KMS-11 (cell line): ENCODE data around the gene ZIK1.
A peak's percentile ranks its signal among the peaks of the same experiment; 100 is the strongest.

Experiments
- H2AFZ ChIP-seq: fragments of 200-600 bp; sonication (generic); 2 replicates; pipeline ENCODE4 v1.6.1; 2016; ENCODE audit warnings: antibody characterized with exemption, mixed run types, low read depth
- H3K27ac ChIP-seq: fragments of 200-600 bp; sonication (generic); 2 replicates; pipeline ENCODE4 v1.6.1; 2016; ENCODE audit warnings: mild to moderate bottlenecking, mixed run types
- H3K27me3 ChIP-seq: fragments of 200-600 bp; sonication (generic); 2 replicates; pipeline ENCODE4 v1.6.1; 2017; ENCODE audit warnings: mild to moderate bottlenecking, low read depth, mixed run types, moderate library complexity; ENCODE audit not compliant: insufficient read depth
- H3K36me3 ChIP-seq: fragments of 200-600 bp; sonication (generic); 2 replicates; pipeline ENCODE4 v1.6.1; 2017; ENCODE audit warnings: mild to moderate bottlenecking, mixed run types; ENCODE audit not compliant: insufficient read depth
- H3K4me1 ChIP-seq: fragments of 200-600 bp; sonication (generic); 2 replicates; pipeline ENCODE4 v1.6.1; 2016; ENCODE audit warnings: mild to moderate bottlenecking, low read depth, mixed run types; ENCODE audit not compliant: poor library complexity, severe bottlenecking
- H3K4me2 ChIP-seq: fragments of 200-600 bp; sonication (generic); 2 replicates; pipeline ENCODE4 v1.7.0; 2016; ENCODE audit warnings: mild to moderate bottlenecking, mixed run types
- H3K4me3 ChIP-seq: fragments of 200-600 bp; sonication (generic); IDR thresholded peaks from 2 replicates; pipeline ENCODE4 v1.6.1; 2017; ENCODE audit warnings: low read depth, low read length, mixed read lengths; ENCODE audit not compliant: insufficient read depth
- H3K79me2 ChIP-seq: fragments of 200-600 bp; sonication (generic); 2 replicates; pipeline ENCODE4 v1.6.1; 2016; ENCODE audit warnings: low read depth, mixed run types; ENCODE audit not compliant: insufficient read depth
- H3K9ac ChIP-seq: fragments of 200-600 bp; sonication (generic); 2 replicates; pipeline ENCODE4 v1.6.1; 2016; ENCODE audit warnings: mild to moderate bottlenecking, mixed run types
- H4K20me1 ChIP-seq: fragments of 200-600 bp; sonication (generic); 2 replicates; pipeline ENCODE4 v1.6.1; 2016; ENCODE audit warnings: mild to moderate bottlenecking, mixed run types; ENCODE audit not compliant: insufficient read depth
- TF ChIP-seq, protein P1 (sequence below): fragments of 200-600 bp; sonication (generic); conservative IDR thresholded peaks from 2 replicates; pipeline ENCODE4 v1.6.1; 2017; ENCODE audit warnings: low read depth, mild to moderate bottlenecking, antibody characterized with exemption, low read length, moderate library complexity, mixed read lengths

ZIK1 gene

DNA sequence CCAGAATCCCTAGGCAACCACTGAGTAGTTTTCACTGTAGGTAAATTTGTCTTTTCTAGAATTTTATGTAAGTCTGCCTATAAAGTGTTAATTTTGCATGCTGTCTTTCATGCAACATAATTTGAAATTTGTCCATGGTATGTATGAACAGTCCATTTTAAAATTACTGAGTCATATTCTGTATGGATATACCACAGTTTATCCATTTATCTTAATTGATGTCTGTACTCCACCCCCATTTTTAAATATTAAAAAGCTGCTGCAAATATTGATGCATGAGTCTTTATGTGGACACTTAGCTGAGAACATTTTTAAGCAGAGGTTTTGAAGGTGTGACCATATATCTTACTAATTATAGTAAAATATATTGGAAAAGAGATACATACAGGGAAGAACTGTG, 39.1 kb downstream of the ZIK1 start:
- TF ChIP-seq, protein P1, sequence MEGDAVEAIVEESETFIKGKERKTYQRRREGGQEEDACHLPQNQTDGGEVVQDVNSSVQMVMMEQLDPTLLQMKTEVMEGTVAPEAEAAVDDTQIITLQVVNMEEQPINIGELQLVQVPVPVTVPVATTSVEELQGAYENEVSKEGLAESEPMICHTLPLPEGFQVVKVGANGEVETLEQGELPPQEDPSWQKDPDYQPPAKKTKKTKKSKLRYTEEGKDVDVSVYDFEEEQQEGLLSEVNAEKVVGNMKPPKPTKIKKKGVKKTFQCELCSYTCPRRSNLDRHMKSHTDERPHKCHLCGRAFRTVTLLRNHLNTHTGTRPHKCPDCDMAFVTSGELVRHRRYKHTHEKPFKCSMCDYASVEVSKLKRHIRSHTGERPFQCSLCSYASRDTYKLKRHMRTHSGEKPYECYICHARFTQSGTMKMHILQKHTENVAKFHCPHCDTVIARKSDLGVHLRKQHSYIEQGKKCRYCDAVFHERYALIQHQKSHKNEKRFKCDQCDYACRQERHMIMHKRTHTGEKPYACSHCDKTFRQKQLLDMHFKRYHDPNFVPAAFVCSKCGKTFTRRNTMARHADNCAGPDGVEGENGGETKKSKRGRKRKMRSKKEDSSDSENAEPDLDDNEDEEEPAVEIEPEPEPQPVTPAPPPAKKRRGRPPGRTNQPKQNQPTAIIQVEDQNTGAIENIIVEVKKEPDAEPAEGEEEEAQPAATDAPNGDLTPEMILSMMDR, result no peak
- H2AFZ ChIP-seq, result no peak overlapping the region
- no peak overlapping the region for H3K9ac ChIP-seq
- no peaks in the 10 kb centered on the region for H3K4me1 ChIP-seq
- H3K79me2 ChIP-seq, result no peaks in the 10 kb centered on the region
- H3K27ac ChIP-seq, result no peak overlapping the region
- H3K4me2 ChIP-seq, result no peak overlapping the region
- no peak overlapping the region for H3K4me3 ChIP-seq
- H4K20me1 ChIP-seq, result no peaks in the 10 kb centered on the region
- no peaks in the 10 kb centered on the region for H3K27me3 ChIP-seq
- peaks cover 35% of the 10 kb centered on the region; the same call in 1 of the 2 replicates for H3K36me3 ChIP-seq

DNA sequence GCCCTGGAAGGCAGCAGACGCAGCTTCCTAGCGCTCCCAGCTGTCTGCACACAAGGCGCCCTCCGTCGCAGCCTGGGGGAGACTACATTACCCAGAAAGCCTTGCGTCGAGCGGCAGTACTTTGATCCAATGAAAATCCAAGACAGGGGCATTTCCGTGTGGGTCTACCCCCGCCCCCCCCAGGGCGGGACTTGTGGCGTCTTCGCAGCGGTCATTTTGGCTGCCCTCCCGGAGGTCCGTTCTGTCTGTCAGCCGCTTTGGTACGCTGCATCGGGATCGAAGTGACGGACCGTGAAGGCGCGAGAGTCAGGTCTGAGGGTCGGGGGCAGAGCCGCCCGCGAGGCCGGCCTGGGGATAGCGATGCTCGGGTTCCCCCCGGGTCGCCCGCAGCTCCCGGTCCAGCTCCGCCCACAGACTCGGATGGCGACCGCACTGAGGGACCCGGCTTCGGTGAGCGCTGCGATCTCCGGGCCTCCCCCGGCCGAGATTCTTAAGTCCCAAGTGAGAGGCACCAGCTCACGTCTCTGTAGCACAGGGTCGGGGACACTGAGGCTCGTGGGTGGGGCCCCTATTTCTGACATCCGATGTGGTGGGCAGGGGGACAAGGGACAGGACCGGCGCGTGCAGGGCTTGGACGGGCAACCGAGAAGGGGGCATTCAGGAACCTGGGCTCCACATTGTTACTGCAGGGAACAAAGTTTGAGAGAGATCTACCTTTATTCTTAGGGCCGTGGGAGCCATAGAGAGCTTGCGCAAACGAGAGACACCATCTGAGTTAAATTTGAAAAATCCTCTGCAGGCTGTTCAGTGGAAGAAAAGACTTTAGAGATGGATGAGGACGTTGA, 49.3 kb downstream of the ZIK1 start, which contains the start of gene ZNF211:
Gene ZNF211, plus strand, starts transcription at position 182 of the 845 bp plus-strand sequence. Its CDS starts 179 bp downstream, at position 361.
- Histone ChIP-seq H3K79me2 (no peaks in the 10 kb centered on the region), H3K36me3 (peaks cover 5% of the 10 kb centered on the region), H3K27ac (no peak within 1 kb of the TSS), H3K4me1 (no peaks in the 10 kb centered on the region), H3K4me3 (no peak within 1 kb of the TSS), H3K27me3 (no peaks in the 10 kb centered on the region), H3K9ac (peak within 1 kb of the TSS; percentile 9; the same call in 1 of the 2 replicates), H3K4me2 (peak within 1 kb of the TSS; percentile 64), H2AFZ (peak within 1 kb of the TSS; percentile 80), H4K20me1 (no peaks in the 10 kb centered on the region)
- TF ChIP-seq, protein P1, result no peak

DNA sequence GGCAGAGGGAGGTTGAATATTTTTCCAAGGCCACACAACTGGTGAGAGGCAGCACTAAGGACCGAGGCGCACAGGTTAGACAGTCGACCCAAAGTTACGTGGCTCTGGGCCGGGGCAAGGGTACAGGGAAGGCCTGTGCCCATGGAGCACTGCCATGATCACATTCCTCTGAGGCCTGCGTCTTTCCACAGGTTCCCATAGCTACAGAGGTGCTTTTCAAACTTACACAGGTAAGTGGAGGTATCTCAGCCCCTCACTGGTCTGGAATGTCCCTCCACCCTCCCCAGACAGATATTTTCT, 49.8 kb downstream of the ZIK1 start:
- H3K79me2 ChIP-seq, result no peaks in the 10 kb centered on the region
- H4K20me1 ChIP-seq, result no peaks in the 10 kb centered on the region
- H3K4me3 ChIP-seq, result no peak overlapping the region
- peak overlapping the region; percentile 64 for H3K4me2 ChIP-seq
- no peaks in the 10 kb centered on the region for H3K27me3 ChIP-seq
- TF ChIP-seq, protein P1, result no peak
- H2AFZ ChIP-seq, result peak overlapping the region; percentile 80; the same call in 1 of the 2 replicates
- peaks cover 8% of the 10 kb centered on the region for H3K36me3 ChIP-seq
- H3K9ac ChIP-seq, result no peak overlapping the region
- no peak overlapping the region for H3K27ac ChIP-seq
- H3K4me1 ChIP-seq, result no peaks in the 10 kb centered on the region

DNA sequence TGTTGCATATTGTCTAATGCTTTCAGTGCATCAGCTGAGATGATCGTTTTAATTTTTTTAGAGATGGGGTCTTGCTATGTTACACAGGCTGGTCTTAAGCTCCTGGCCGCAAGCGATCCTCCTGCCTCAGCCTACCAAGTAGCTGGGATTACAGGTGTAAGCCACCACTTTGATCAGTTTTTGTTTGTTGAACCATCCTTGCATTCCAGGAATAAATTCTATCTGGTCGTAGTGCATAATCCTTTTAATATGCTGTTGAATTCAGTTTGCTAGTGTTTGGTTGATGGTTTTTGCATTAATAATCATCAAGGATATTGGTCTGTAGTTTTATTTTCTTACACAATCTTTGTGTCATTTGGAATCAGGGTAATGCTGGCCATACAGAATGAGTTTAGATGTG, 53.4 kb downstream of the ZIK1 start:
- Histone ChIP-seq H3K36me3 (peaks cover 24% of the 10 kb centered on the region), H3K27me3 (no peaks in the 10 kb centered on the region), H3K79me2 (no peaks in the 10 kb centered on the region), H3K4me3 (no peak overlapping the region), H3K27ac (no peak overlapping the region), H4K20me1 (no peaks in the 10 kb centered on the region), H3K4me1 (no peaks in the 10 kb centered on the region), H2AFZ (no peak overlapping the region), H3K4me2 (no peak overlapping the region), H3K9ac (no peak overlapping the region)
- TF ChIP-seq, protein P1, result no peak
